HG03575 (cell line): Measurements from ENCODE around the gene MTURN.

Source experiments
- ATAC-seq: cut with Tn5 transposase; IDR thresholded peaks from one replicate; pipeline ENCODE4 v1.9.1; 2021; ENCODE audit not compliant: unreplicated experiment, insufficient number of reproducible peaks, low FRiP score; ENCODE audit errors: extremely low read depth

Gene MTURN

GRCh38 chr7:30133736-30134610 is 813 bp upstream of the MTURN start:
- no peak for ATAC-seq

- no peak for ATAC-seq
Observed at GRCh38 chr7:30135301-30136116, 723 bp downstream of the MTURN start.

GRCh38 chr7:30136117-30136731 is 1.4 kb downstream of the MTURN start:
- no peak for ATAC-seq

- ATAC-seq, result no peak
Observed at GRCh38 chr7:30136743-30137485, 2.1 kb downstream of the MTURN start.

DNA sequence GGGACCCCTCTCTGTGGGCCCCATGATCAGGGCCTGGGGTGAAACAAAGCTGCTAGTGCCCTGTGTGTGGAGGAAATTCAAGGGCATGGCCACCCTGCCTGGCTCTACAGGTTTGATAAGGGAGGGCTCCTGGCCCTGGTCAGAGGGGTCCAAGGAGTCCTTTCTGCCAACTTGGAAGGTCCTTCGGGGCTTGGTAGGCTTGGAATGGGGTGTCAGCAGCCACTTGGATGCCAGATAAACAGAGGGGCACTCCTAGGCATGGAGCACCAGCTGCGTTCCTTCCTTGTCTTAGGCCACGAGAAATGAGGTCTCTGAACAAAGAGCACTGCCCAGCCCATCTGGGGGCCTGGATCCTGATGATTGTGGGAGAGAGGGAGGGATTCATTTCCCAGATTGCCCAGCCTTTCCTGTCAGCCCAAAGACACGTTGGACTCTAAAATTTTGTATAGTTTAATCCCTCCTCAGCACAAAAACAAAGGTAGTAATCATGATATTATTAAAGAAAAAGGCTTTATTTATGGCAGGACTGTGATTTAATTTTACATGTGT is 5.1 kb downstream of the MTURN start:
- ATAC-seq, result no peak

GRCh38 chr7:30140456-30140855 is 5.7 kb downstream of the MTURN start:
- no peak for ATAC-seq

DNA sequence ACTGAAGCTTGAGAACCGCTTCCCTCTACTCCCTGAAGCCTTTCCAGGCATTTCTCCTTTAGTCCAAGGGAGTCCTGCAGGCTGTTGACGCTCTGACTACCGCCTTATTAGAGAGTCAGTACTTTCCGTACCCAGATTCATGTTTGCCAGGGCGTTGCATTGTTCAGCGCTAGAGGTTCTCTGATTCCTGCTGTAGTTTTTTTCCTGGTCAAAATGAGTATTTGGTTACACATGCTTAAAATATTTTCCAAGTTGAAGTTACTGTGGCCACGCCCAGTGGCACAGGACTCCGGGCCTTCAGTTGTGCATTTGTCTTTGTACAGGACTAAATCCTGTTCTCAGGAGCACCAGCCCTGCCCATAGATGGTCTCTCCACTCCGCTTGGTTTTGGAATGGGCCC is 7.9 kb downstream of the MTURN start:
- ATAC-seq, result no peak

DNA sequence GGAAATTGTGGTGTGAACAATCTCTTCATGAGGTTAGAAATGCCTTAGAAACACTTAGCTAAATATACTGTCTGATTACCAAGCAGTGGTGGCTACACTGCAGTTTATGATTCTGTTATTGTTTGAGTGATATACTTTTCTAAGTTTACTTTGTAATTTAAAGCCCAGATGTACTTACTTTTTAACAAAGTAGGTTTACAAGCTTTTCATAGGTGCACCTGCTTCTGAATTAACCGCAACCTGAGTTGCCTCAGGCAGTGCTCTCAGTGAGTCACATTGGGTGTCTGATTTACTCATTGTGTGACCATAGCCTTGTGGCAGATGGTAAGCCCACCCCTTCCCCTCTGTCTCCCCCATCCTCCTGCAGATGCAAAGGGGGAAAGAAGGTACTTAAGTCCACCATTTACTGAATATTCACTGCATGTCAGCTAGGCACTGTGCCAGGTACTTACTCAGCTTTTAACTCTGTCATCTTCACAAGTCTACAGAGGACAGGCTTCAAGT is 9.0 kb downstream of the MTURN start:
- no peak for ATAC-seq

DNA sequence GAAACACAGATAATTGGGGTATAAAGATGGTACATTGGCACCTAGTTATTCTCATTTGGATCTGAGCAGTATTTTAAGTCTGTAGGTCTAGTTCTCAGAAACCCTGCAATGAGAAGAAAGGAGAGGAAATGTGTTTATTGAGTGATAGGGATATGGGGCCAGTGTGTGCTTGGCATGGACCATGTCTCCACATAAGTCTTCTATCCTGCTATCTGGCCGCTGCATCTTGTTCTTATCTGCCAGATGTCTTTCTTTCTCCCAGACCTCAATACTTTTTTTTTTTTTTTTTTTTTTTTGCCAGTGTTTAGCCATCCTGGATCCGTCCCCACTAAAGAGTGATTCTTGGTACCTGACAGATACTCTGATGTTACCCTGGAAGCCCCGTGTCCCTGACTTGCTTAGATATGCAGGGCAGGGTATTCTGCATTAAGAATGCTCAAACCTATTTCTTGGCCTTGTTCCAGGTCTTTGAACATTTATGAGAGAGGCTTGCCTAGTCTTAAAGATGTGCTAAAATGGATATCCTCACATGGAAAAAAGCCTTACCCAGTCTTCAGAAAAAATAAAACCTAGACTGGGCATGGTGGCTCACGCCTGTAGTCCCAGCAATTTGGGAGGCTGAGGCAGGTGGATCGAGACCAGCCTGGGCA is 10.0 kb downstream of the MTURN start:
- no peak for ATAC-seq

- no peak for ATAC-seq
Observed at GRCh38 chr7:30145426-30145970, 10.7 kb downstream of the MTURN start.

- no peak for ATAC-seq
Observed at GRCh38 chr7:30146127-30146612, 11.4 kb downstream of the MTURN start.

DNA sequence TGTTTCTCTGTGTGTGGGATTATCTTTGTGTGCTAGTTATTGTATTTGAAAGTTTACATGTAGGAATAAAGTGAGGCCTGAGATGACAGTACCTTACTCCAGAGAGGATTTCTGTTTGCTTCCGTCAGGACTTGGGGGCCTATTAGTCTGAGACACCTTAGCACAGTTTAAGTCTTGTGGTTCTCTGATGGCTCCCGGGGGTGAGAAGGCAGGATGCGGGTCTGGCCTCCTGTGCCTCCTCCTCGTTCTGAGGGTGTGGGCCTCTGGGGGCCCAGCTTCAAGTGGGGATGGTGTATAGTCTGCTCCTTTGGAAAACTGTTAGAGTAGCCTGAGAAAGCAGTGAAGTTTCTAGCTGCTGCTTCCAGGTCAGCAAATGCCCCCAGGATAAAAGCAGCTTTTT is 12.4 kb downstream of the MTURN start:
- ATAC-seq, result no peak

DNA sequence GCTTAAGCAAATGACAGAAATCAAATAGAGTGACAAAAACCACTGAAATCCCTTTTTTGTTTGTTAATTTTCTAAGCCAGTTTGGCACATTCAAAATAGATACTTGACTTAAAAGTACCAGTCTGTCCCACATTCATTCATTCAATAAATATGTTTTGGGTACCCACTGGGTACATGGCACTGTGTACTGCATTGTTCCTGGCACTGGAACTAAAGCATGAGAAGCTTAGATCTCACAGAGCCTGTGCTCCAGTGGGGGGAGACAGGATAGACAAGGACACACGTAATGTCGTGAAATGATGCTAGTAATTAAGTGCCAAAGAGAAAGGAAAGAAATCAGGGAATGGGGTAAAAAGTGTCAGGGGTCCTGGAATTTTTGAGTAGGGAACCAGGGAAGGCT is 13.0 kb downstream of the MTURN start:
- no peak for ATAC-seq

DNA sequence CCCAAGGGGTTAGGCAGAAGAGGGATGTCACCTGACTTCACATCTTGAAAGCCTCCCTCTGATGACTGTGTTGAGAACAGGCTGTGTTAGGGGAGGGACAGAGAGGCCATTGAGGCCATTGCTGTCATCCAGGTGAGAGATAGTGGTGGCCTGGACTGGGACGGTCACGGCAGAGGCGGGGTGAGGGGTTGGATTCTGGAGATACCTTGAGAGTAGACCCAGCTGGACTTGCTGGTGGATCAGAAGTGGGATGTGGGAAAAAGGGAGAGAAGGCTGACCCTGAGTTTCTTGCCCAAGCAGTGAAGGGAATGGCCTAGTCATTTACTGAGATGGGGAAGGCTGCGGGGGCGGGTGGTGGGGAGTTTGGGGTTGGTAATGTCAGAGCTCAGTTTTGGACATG is 13.6 kb downstream of the MTURN start:
- no peak for ATAC-seq

GRCh38 chr7:30148951-30149459 is 14.2 kb downstream of the MTURN start:
- ATAC-seq, result no peak

- no peak for ATAC-seq
Observed at GRCh38 chr7:30149640-30150272, 15.0 kb downstream of the MTURN start.

DNA sequence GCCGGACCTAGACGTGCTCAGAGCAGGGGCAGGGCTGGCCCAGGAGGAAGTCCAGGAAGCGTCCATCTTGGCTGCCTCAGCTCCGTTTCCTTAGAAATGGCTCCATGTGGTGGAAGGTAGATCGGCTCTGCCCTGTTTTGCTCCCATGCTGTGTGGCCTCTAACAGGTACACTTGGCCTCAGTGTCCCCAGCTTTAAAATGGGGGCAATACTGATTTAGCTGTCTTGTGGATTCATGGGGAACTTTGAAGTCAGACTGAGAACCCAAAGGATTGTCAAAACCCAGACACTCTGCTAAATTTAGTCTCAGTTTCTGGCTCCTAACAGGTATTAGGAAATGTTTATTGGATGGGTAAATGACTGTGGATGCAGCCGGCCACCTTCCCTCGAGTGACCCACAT is 15.9 kb downstream of the MTURN start:
- ATAC-seq, result no peak
